NCI-H1436 (cell line): ENCODE data around the gene ZBTB43.
"Not testable (repeated sequence)": the region's sequence is repeated elsewhere in the genome, so short reads cannot be mapped to it uniquely, and the experiment has no call there.

ENCODE experiments used
- DNase-seq: peaks from one replicate; lab custom pipeline; 2025; lab: John Stamatoyannopoulos, UW

The ZBTB43 gene

DNA sequence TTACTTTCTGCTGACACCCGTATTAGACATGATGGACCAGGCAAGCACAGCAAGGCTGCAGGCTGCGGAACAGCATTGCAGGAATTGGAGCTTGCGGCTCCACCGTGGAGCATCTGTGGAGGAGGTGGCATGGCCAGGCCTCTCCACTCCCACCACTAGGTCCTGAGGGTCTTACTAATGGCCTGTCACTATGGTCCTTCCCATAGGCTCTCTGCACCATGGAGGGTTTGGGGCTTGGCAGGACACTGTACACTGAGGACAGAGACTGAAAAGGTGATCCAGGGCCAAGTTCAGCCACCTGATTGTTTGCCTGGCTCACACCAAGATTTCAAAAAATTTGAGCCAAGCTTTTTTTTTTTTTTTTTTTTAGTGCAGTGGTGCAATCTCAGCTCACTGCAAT, 14.3 kb upstream of the ZBTB43 start:
- no peak for DNase-seq

- DNase-seq: no peak
These were observed 13.2 kb upstream of the ZBTB43 start for GRCh38 chr9:126791406-126792230.

DNA sequence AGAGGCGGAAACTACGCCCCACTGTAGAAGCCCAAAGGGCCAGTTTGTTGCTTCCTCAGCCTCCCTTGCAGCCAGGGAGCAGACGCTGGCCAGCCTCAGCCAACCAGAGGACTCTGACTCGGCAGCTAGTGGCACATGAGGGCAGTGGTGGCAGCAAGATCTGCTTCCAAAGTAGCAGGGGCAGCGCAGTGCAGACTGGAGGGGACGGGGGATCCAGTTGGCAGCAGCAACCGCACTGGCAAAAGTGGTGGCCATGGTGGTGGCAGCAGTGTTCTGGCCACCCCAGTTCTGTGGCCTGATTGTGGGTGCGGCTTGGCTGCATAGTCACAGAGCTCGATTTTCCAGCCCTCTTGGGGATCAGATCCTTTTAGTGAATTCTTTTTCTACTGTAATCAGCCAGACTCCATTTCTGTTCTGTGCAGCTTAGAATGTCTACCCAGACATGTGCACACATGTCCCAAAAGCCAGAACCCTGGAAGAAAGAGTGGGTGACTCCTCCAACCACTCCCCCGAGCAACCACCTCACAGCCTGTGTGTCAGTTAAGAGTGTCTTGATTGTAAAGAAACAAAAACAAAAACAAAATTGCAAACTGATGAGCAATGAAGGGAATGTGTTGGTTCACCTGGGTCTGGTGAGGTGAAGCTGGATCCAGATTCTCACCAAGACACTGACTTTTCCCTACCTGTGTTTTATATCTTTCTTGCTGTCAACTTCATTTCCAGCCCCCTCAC, 11.0 kb upstream of the ZBTB43 start:
- DNase-seq: no peak

DNA sequence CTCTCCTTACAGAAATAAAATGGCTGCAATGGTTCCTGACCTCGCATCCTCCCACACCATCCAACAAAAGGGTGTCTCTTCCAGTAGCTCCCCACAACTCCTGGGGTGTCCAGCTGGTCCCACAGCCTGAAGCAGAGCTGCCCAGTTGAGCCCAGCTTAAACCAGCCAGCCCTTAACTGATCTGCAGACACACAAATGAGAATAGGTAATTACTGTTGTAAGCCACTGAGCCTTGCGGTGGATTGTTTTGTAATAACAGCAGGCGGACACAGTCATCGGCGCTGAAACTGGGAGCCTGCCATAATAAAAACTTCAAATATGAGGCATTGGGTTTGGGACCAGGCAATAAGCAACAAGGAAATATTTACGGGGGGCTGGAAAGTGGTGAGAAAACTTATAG, 10.4 kb upstream of the ZBTB43 start:
- no peak for DNase-seq

- no peak for DNase-seq
These were observed 8.1 kb upstream of the ZBTB43 start for GRCh38 chr9:126796758-126797157.

DNA sequence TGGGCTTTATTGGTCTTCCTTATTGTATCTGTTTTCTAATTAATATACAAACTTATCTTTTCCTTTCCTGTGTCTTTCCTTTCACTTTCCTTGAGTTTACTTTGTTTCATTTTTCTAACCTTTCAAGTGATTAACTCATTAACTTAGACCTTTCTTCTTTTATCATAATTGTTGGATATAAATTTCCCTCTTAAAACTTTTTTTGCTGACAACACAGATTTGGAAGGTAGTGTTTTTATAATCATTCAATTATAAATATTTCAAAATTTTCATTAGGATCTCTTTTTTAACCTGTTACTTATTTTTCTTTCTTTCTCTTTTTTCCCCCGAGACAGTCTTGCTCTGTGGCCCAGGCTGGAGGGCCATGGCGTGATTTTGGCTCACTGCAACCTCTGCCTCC, 6.9 kb upstream of the ZBTB43 start:
- no peak for DNase-seq

DNA sequence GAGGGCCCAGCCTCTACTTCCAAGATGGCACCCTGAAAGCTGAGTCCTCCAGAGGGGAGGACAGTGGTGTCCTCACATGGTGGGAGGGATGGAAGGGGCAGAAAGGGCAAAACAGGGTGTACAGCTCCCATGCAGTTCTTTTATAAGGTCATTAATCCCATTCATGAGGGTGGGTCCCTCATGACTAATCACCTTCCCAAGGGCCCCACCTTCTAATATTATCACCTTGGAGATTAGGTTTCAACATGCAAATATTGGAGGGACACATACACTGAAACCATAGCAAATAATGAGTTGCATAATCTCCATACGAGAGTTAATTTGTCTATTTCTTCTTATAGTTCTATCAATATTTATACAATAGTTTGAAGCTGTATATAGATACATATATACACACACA, 5.8 kb upstream of the ZBTB43 start:
- no peak for DNase-seq

- DNase-seq: no peak
These were observed 2.4 kb upstream of the ZBTB43 start for GRCh38 chr9:126802318-126803059.

- DNase-seq: no peak
These were observed 593 bp upstream of the ZBTB43 start for GRCh38 chr9:126804198-126804695.

DNA sequence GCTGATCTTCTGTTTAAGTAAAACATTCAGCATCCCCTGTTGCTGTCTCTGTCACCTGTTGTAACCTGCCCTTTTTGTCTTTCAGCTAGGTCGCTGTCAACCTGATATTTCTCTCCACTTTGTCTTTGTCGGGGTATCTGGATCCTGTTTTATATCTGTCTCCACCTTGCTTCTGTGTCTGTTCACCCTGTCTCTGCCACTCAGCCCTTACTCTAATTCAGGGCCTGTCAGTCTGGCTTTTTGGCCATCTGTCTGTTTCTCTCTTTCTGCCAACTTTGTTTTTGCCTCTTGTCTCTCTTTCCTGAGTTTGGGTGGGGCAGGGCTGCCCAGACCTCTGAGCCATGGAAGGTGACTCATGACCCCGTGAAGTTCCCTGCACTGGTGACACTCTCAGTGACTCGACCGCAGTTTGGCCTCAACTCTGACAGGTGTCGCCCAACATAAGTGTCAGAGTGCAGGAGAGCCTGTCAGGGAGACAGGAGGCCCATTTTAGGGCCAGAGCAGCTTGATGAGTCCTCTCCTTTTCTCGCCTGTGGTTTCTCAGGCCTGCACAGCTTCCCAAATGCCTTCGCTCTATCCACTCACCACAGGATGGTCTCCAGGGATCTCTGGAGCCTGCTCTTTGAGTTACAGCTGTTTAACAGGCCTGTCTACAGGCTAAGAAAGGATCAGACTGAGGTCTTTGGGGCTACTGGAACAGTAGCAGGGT, 868 bp downstream of the ZBTB43 start:
- DNase-seq: no peak

GRCh38 chr9:126806336-126806735, 1.5 kb downstream of the ZBTB43 start:
- no peak for DNase-seq

DNA sequence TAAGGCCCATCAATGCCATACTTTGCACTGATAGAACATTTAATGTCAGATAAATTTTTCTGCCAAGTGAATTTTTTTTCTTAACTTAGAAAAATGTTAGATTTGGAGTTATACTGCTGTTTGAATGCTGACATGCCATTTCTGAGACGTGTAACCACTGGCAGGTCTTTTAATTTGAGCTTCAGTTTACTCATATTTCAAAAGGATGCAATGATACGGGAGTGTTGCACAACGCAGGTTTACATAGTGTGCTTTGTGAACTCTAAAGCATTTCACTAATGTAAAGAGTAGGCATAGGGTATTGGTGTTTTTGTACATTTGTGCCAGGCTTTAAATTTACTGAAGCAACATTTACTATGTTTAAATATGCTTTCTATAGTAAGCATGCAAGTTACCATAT, 4.2 kb downstream of the ZBTB43 start:
- DNase-seq: no peak

DNA sequence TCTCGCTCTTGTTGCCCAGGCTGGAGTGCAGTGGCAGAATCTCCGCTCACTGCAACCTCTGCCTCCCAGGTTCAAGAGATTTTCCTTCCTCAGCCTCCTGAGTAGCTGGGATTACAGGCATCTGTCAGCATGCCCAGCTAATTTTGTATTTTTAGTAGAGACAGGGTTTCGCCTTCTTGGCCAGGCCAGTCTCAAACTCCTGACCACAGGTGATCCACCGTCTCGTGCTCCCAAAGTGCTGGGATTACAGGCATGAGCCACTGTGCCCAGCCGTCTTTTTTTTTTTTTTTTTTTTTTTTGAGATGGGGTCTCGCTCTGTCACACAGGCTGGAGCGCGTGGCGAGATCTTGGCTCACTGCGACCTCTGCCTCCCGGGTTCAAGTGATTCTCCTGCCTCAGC, 5.4 kb downstream of the ZBTB43 start:
- not testable (repeated sequence) for DNase-seq

DNA sequence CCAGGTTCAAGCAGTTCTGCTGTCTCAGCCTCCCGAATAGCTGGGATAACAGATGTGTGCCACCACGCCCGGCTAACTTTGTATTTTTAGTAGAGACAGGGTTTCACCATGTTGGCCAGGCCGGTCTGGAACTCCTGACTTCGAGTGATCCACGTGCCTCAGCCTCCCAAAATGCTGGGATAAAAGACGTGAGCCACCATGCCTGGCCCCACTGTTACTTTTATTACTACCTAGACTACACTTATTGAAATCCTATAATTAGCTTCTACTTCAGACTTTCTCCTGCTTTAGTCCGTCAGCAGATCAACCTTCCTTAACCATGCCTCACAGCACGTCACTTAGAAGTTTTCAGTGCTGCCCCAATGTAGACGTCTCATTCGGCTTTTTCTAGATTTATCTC, 8.2 kb downstream of the ZBTB43 start:
- no peak for DNase-seq

GRCh38 chr9:126814091-126814490, 9.3 kb downstream of the ZBTB43 start:
- DNase-seq: no peak

GRCh38 chr9:126817615-126818014, 12.8 kb downstream of the ZBTB43 start:
- not testable (repeated sequence) for DNase-seq

DNA sequence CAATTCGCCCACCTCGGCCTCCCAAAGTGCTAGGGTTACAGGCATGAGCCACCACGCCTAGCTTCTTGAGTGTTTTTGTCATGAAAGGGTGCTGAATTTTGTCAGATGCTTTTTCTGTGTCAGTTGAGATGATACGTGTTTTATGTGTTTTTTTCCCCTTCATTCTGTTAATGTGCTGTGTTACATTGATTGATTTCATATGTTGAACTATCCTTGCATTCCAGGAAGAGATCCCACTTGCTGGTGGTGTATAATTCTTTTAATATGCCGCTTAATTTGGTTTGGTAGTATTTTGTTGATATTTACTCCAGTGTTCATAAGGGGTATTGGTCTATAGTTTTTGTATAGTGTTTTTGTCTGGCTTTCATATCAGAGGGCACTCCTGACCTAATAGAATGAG, 13.6 kb downstream of the ZBTB43 start:
- no peak for DNase-seq

- DNase-seq: no peak
These were observed 14.6 kb downstream of the ZBTB43 start for GRCh38 chr9:126819482-126819881.

- no peak for DNase-seq
These were observed 17.4 kb downstream of the ZBTB43 start for GRCh38 chr9:126822278-126822677.

- DNase-seq: no peak
These were observed 18.0 kb downstream of the ZBTB43 start for GRCh38 chr9:126822873-126823272.

- DNase-seq: not testable (repeated sequence)
These were observed 19.2 kb downstream of the ZBTB43 start for GRCh38 chr9:126824052-126824451.

DNA sequence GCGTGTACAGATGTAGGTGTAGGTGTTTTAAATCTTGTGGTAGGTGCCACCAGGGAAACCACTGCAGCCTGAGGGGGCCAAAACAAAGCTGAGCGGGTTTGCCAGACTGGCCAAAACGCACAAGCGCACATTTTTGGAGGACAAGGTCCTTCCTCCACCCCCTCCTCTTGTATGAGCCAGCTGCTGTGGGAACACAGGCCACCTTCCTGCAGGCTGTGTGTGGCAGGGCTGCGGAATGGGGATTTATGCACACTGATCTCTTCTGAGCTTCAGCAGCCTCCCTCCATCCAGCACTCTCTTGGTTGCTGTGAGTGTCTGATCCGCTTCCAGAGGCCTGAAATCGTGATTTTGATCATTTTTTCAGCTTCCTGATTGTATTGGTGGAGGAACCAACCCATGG, 22.4 kb downstream of the ZBTB43 start:
- no peak for DNase-seq
